Activated naive CD8-positive, alpha-beta T cell treated with anti-CD3 and anti-CD28 coated beads, Interleukin-2, amount 50 U/mL, for 24 hours (primary cell): Measurements from ENCODE around the gene VAV1.

Source experiments
- ATAC-seq: fragments of 150-1000 bp; cut with Tn5 transposase; one replicate; pipeline ENCODE4 v1.10.0; 2021
- DNase-seq: peaks from one replicate; pipeline ENCODE4 v3.0.0; 2021
- H3K27ac Mint-ChIP-seq: one replicate; pipeline ENCODE4 v1.8.0; 2021; ENCODE audit warnings: mild to moderate bottlenecking, mixed read lengths
- H3K27me3 Mint-ChIP-seq: one replicate; pipeline ENCODE4 v1.8.0; 2021; ENCODE audit warnings: mixed read lengths
- H3K36me3 Mint-ChIP-seq: one replicate; pipeline ENCODE4 v1.8.0; 2021; ENCODE audit warnings: low read depth, mixed read lengths
- H3K4me1 Mint-ChIP-seq: one replicate; pipeline ENCODE4 v1.8.0; 2021; ENCODE audit warnings: mixed read lengths
- H3K4me3 Mint-ChIP-seq: one replicate; pipeline ENCODE4 v1.8.0; 2021; ENCODE audit warnings: mild to moderate bottlenecking, moderate library complexity, mixed read lengths
- H3K9me3 Mint-ChIP-seq: one replicate; pipeline ENCODE4 v1.8.0; 2021; ENCODE audit warnings: mixed read lengths

VAV1 gene

GRCh38 chr19:6733338-6734095, 39.0 kb upstream of the VAV1 start:
- H3K4me3 Mint-ChIP-seq: no peak overlapping the region
- H3K27ac Mint-ChIP-seq: no peak overlapping the region
- DNase-seq (no peak), ATAC-seq (no peak)
- H3K27me3 Mint-ChIP-seq: no peaks in the 10 kb centered on the region
- peaks cover 7% of the 10 kb centered on the region for H3K36me3 Mint-ChIP-seq
- H3K9me3 Mint-ChIP-seq: no peaks in the 10 kb centered on the region
- H3K4me1 Mint-ChIP-seq: peaks cover 27% of the 10 kb centered on the region

GRCh38 chr19:6734096-6734696, 38.3 kb upstream of the VAV1 start:
- H3K27ac Mint-ChIP-seq: no peak overlapping the region
- H3K9me3 Mint-ChIP-seq: no peaks in the 10 kb centered on the region
- no peak for DNase-seq
- H3K36me3 Mint-ChIP-seq: peaks cover 7% of the 10 kb centered on the region
- no peak for ATAC-seq
- H3K4me3 Mint-ChIP-seq: no peak overlapping the region
- H3K4me1 Mint-ChIP-seq: peaks cover 32% of the 10 kb centered on the region
- no peaks in the 10 kb centered on the region for H3K27me3 Mint-ChIP-seq

GRCh38 chr19:6735181-6735911, 37.2 kb upstream of the VAV1 start:
- Mint-ChIP-seq H3K27ac (peak overlapping the region; percentile 93), H3K4me3 (peak overlapping the region; percentile 91), H3K9me3 (no peaks in the 10 kb centered on the region), H3K27me3 (no peaks in the 10 kb centered on the region), H3K36me3 (peaks cover 7% of the 10 kb centered on the region), H3K4me1 (peaks cover 34% of the 10 kb centered on the region)
- DNase-seq (no peak), ATAC-seq (no peak)

GRCh38 chr19:6736169-6736916, 36.2 kb upstream of the VAV1 start:
- peak; percentile 23 for ATAC-seq
- peaks cover 11% of the 10 kb centered on the region for H3K36me3 Mint-ChIP-seq
- no peaks in the 10 kb centered on the region for H3K27me3 Mint-ChIP-seq
- peak overlapping the region; percentile 91 for H3K4me3 Mint-ChIP-seq
- peak overlapping the region; percentile 93 for H3K27ac Mint-ChIP-seq
- peak; percentile 70 for DNase-seq
- H3K9me3 Mint-ChIP-seq: no peaks in the 10 kb centered on the region
- H3K4me1 Mint-ChIP-seq: peaks cover 40% of the 10 kb centered on the region

GRCh38 chr19:6736917-6737283, 35.6 kb upstream of the VAV1 start:
- H3K27me3 Mint-ChIP-seq: no peaks in the 10 kb centered on the region
- H3K9me3 Mint-ChIP-seq: no peaks in the 10 kb centered on the region
- ATAC-seq (no peak), DNase-seq (no peak)
- H3K36me3 Mint-ChIP-seq: peaks cover 15% of the 10 kb centered on the region
- peaks cover 45% of the 10 kb centered on the region for H3K4me1 Mint-ChIP-seq
- peak overlapping the region; percentile 93 for H3K27ac Mint-ChIP-seq
- peak overlapping the region; percentile 91 for H3K4me3 Mint-ChIP-seq

GRCh38 chr19:6737284-6737872, 35.1 kb upstream of the VAV1 start, which contains the start of gene GPR108:
Gene GPR108 (minus strand): TSS chr19:6737580. CDS start chr19:6737576, 4 bp downstream.
- DNase-seq: peak; percentile 99
- H3K27ac Mint-ChIP-seq: peak within 1 kb of the TSS; percentile 93
- peaks cover 45% of the 10 kb centered on the region for H3K4me1 Mint-ChIP-seq
- peak within 1 kb of the TSS; percentile 91 for H3K4me3 Mint-ChIP-seq
- H3K9me3 Mint-ChIP-seq: no peaks in the 10 kb centered on the region
- H3K27me3 Mint-ChIP-seq: no peaks in the 10 kb centered on the region
- peak; percentile 76 for ATAC-seq
- peaks cover 18% of the 10 kb centered on the region for H3K36me3 Mint-ChIP-seq

- Mint-ChIP-seq H3K4me1 (peaks cover 48% of the 10 kb centered on the region), H3K27ac (peak overlapping the region; percentile 92), H3K27me3 (no peaks in the 10 kb centered on the region), H3K36me3 (peaks cover 23% of the 10 kb centered on the region), H3K4me3 (peak overlapping the region; percentile 91), H3K9me3 (no peaks in the 10 kb centered on the region)
- ATAC-seq: peak; percentile 38
- DNase-seq: peak; percentile 80
Observed at GRCh38 chr19:6737873-6738786, 34.4 kb upstream of the VAV1 start.

GRCh38 chr19:6738787-6739389, 33.6 kb upstream of the VAV1 start:
- no peaks in the 10 kb centered on the region for H3K9me3 Mint-ChIP-seq
- no peak for ATAC-seq
- H3K4me3 Mint-ChIP-seq: peak overlapping the region; percentile 91
- no peaks in the 10 kb centered on the region for H3K27me3 Mint-ChIP-seq
- peak; percentile 38 for DNase-seq
- peaks cover 48% of the 10 kb centered on the region for H3K4me1 Mint-ChIP-seq
- peaks cover 27% of the 10 kb centered on the region for H3K36me3 Mint-ChIP-seq
- peak overlapping the region; percentile 92 for H3K27ac Mint-ChIP-seq

- peak within 1 kb of the TSS; percentile 92 for H3K27ac Mint-ChIP-seq
- DNase-seq (peak; percentile 84), ATAC-seq (no peak)
- H3K4me3 Mint-ChIP-seq: peak within 1 kb of the TSS; percentile 91
- peaks cover 32% of the 10 kb centered on the region for H3K36me3 Mint-ChIP-seq
- H3K4me1 Mint-ChIP-seq: peaks cover 48% of the 10 kb centered on the region
- no peaks in the 10 kb centered on the region for H3K27me3 Mint-ChIP-seq
- H3K9me3 Mint-ChIP-seq: no peaks in the 10 kb centered on the region
Observed at GRCh38 chr19:6739390-6739882, 33.1 kb upstream of the VAV1 start, which contains the start of gene TRIP10. Gene TRIP10 (plus strand): TSS chr19:6739680. CDS start chr19:6739762, 82 bp downstream.

GRCh38 chr19:6739883-6740588, 32.5 kb upstream of the VAV1 start:
- Mint-ChIP-seq H3K4me3 (peak overlapping the region; percentile 91), H3K27me3 (no peaks in the 10 kb centered on the region), H3K36me3 (peaks cover 33% of the 10 kb centered on the region), H3K27ac (no peak overlapping the region), H3K9me3 (no peaks in the 10 kb centered on the region), H3K4me1 (peaks cover 48% of the 10 kb centered on the region)
- ATAC-seq (no peak), DNase-seq (peak; percentile 58)

GRCh38 chr19:6740589-6741343, 31.7 kb upstream of the VAV1 start:
- peak overlapping the region; percentile 46 for H3K27ac Mint-ChIP-seq
- H3K4me1 Mint-ChIP-seq: peaks cover 42% of the 10 kb centered on the region
- ATAC-seq (no peak), DNase-seq (peak; percentile 41)
- peak overlapping the region; percentile 91 for H3K4me3 Mint-ChIP-seq
- peaks cover 38% of the 10 kb centered on the region for H3K36me3 Mint-ChIP-seq
- no peaks in the 10 kb centered on the region for H3K9me3 Mint-ChIP-seq
- H3K27me3 Mint-ChIP-seq: no peaks in the 10 kb centered on the region

- DNase-seq (no peak), ATAC-seq (no peak)
- Mint-ChIP-seq H3K4me3 (no peak overlapping the region), H3K27me3 (no peaks in the 10 kb centered on the region), H3K27ac (no peak overlapping the region), H3K9me3 (no peaks in the 10 kb centered on the region), H3K4me1 (peaks cover 27% of the 10 kb centered on the region), H3K36me3 (peaks cover 47% of the 10 kb centered on the region)
Observed at GRCh38 chr19:6743066-6743465, 29.4 kb upstream of the VAV1 start.
